GM18505 (cell line): ENCODE data around the gene ST6GALNAC3.

Source experiments
- ATAC-seq: cut with Tn5 transposase; IDR thresholded peaks from one replicate; pipeline ENCODE4 v1.9.1; 2021; ENCODE audit not compliant: unreplicated experiment
- POLR2A ChIP-seq: IDR thresholded peaks from 4 replicates; pipeline ENCODE4 v1.6.1; 2011; ENCODE audit warnings: borderline replicate concordance; ENCODE audit not compliant: insufficient read depth, insufficient read length; ENCODE audit errors: extremely low read depth

The ST6GALNAC3 gene

GRCh38 chr1:76491737-76492136, 417.2 kb downstream of the ST6GALNAC3 start:
- no peak for ATAC-seq
- TF ChIP-seq POLR2A: no peak

GRCh38 chr1:76492752-76493430, 418.3 kb downstream of the ST6GALNAC3 start:
- ATAC-seq: no peak
- no peak for TF ChIP-seq POLR2A

GRCh38 chr1:76494807-76495206, 420.3 kb downstream of the ST6GALNAC3 start:
- ATAC-seq: peak; percentile 87
- no peak for TF ChIP-seq POLR2A

- no peak for TF ChIP-seq POLR2A
- no peak for ATAC-seq
Observed at GRCh38 chr1:76496871-76497270, 422.3 kb downstream of the ST6GALNAC3 start.

- no peak for TF ChIP-seq POLR2A
- no peak for ATAC-seq
Observed at GRCh38 chr1:76500116-76500515, 425.6 kb downstream of the ST6GALNAC3 start.

GRCh38 chr1:76501136-76501535, 426.6 kb downstream of the ST6GALNAC3 start:
- no peak for TF ChIP-seq POLR2A
- no peak for ATAC-seq

GRCh38 chr1:76501586-76502219, 427.2 kb downstream of the ST6GALNAC3 start:
- no peak for TF ChIP-seq POLR2A
- ATAC-seq: no peak

- ATAC-seq: no peak
- TF ChIP-seq POLR2A: no peak
Observed at GRCh38 chr1:76503100-76503499, 428.6 kb downstream of the ST6GALNAC3 start.

- ATAC-seq: no peak
- TF ChIP-seq POLR2A: no peak
Observed at GRCh38 chr1:76503736-76504135, 429.2 kb downstream of the ST6GALNAC3 start.

- TF ChIP-seq POLR2A: no peak
- ATAC-seq: no peak
Observed at GRCh38 chr1:76507376-76507775, 432.8 kb downstream of the ST6GALNAC3 start.

- no peak for TF ChIP-seq POLR2A
- no peak for ATAC-seq
Observed at GRCh38 chr1:76508871-76509270, 434.3 kb downstream of the ST6GALNAC3 start.

GRCh38 chr1:76510672-76511557, 436.4 kb downstream of the ST6GALNAC3 start:
- ATAC-seq: no peak
- no peak for TF ChIP-seq POLR2A

- ATAC-seq: no peak
- no peak for TF ChIP-seq POLR2A
Observed at GRCh38 chr1:76511558-76512179, 437.1 kb downstream of the ST6GALNAC3 start.
